CD4-positive, alpha-beta T cell (primary cell): Measurements from ENCODE around the gene DNAJC4. TPM values are rescaled to one million over a fixed set of nuclear protein-coding genes. Genes with fewer than 3 reads are reported as not detected.

Source experiments
- ATAC-seq: fragments of 200-7000 bp; cut with Tn5 transposase; one replicate; pipeline ENCODE4 v1.10.0; 2022; ENCODE audit warnings: mild to moderate bottlenecking; ENCODE audit not compliant: poor library complexity
- CTCF ChIA-PET: fragments of 350-600 bp; sonication (Branson Sonifier 250); formaldehyde crosslinking; loops from one replicate; lab custom pipeline; 2021; ENCODE audit warnings: antibody characterized with exemption, inconsistent platforms; lab: Charles Lee
- POLR2A ChIA-PET: fragments of 350-600 bp; sonication (Branson Sonifier 250); formaldehyde crosslinking; loops from one replicate; lab custom pipeline; 2021; ENCODE audit warnings: antibody characterized with exemption, inconsistent platforms; lab: Charles Lee
- DNase-seq, 14 experiments: peaks; one replicate each; pipeline ENCODE4 v3.0.0-alpha.2; 2013 to 2020; ENCODE audit warnings: mixed read lengths in 2 of 14
- H3K27ac ChIP-seq, 2 donors: one replicate each; pipeline versions ENCODE4 v1.5.1 to v1.7.0; 2013; ENCODE audit warnings: low read length in 2 of 2, low read depth in 1 of 2, mild to moderate bottlenecking in 1 of 2
- H3K27me3 ChIP-seq, 2 experiments: 1 replicate in 1 of 2; 2 replicates in 1 of 2; pipeline versions ENCODE4 v1.6.1 to v1.7.0; 2013; ENCODE audit warnings: low read length in 2 of 2, control low read depth in 1 of 2, mild to moderate bottlenecking in 1 of 2, moderate library complexity in 1 of 2; ENCODE audit not compliant: insufficient read depth in 2 of 2, control insufficient read depth in 1 of 2
- H3K36me3 ChIP-seq: one replicate; pipeline ENCODE4 v1.6.1; 2013; ENCODE audit warnings: low read length, control low read depth; ENCODE audit not compliant: insufficient read depth
- H3K4me1 ChIP-seq: one replicate; pipeline ENCODE4 v1.6.1; 2013; ENCODE audit warnings: low read length, control low read depth; ENCODE audit not compliant: insufficient read depth
- H3K4me3 ChIP-seq: one replicate; pipeline ENCODE4 v1.5.1; 2013; ENCODE audit warnings: mild to moderate bottlenecking, low read length, moderate library complexity
- H3K9me3 ChIP-seq, 2 experiments: 1 replicate in 1 of 2; 2 replicates in 1 of 2; pipeline versions ENCODE4 v1.6.1 to v1.7.0; 2013; ENCODE audit warnings: low read length in 2 of 2, mild to moderate bottlenecking in 2 of 2, control low read depth in 1 of 2, moderate library complexity in 1 of 2; ENCODE audit not compliant: control insufficient read depth in 1 of 2, insufficient read depth in 1 of 2
- H3K27ac Mint-ChIP-seq: one replicate; pipeline ENCODE4 v1.8.0; 2020; ENCODE audit warnings: mixed read lengths
- H3K27me3 Mint-ChIP-seq: one replicate; pipeline ENCODE4 v1.8.0; 2021; ENCODE audit warnings: mixed read lengths
- H3K36me3 Mint-ChIP-seq: one replicate; pipeline ENCODE4 v1.8.0; 2021; ENCODE audit warnings: low read depth, mixed read lengths
- H3K4me1 Mint-ChIP-seq: one replicate; pipeline ENCODE4 v1.8.0; 2021; ENCODE audit warnings: low read depth, mixed read lengths
- H3K4me3 Mint-ChIP-seq: one replicate; pipeline ENCODE4 v1.8.0; 2020; ENCODE audit warnings: mild to moderate bottlenecking, mixed read lengths
- H3K9me3 Mint-ChIP-seq: one replicate; pipeline ENCODE4 v1.8.0; 2020; ENCODE audit warnings: mixed read lengths
- intact Hi-C, 2 experiments: fragments of 100-400 bp; cut with DNase I in 1 of 2; cut with micrococcal nuclease in 1 of 2; formaldehyde crosslinking; loops; one replicate each; pipeline versions ENCODE4 v1.15.1 to v1.9.0; 2023 to 2025; cut with DNase I, micrococcal nuclease
- total RNA-seq, 174 experiments: library from RNA in 2 of 174; stranded (reverse) in 2 of 174; gene quantifications; one replicate each; pipeline ENCODE4 v1.2.3 and lab custom pipeline; 2021 to 2026
- TF ChIP-seq, protein P1 (sequence below): fragments of 200-600 bp; IDR thresholded peaks from one replicate; pipeline ENCODE4 v1.8.0; 2022; ENCODE audit warnings: antibody characterized with exemption, mild to moderate bottlenecking

The DNAJC4 gene
- total RNA-seq, 2 experiments from 2014 or later, result 35.9 to 37.9 TPM

DNA sequence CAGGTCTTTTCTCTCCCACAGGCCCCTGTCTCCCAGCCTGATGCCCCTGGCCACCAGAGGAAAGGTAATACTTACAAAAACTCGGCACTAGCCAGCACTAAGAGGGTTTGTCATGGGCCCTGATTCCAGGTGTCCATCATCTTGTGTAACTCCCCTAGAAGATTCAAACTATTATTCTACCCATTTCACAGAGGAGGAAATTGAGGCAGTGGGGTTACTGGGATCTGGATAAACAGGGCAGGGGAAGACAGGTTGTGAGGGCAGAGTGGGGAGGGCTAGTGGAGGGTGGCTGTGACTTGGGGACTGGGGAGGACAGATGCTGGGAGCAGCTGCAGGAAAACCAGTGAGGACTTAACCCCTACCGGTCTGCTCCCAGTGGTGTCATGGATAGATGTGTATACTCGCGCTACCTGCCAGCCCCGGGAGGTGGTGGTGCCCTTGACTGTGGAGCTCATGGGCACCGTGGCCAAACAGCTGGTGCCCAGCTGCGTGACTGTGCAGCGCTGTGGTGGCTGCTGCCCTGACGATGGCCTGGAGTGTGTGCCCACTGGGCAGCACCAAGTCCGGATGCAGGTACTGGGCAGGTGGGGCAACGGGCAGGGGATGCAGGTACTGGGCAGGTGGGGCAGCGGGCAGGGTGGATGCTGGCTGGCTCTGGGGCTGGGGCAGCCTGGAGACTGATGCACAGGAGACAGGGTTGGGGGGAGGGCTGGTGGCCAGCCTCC, 5.3 kb downstream of the DNAJC4 start:
- CTCF ChIA-PET, result interaction anchor here (0.8 to 2.6 kb wide), 4 partner anchors 10 to 31 kb away, joined by 3 to 8 read pairs (median 5); partner anchors contain the start of gene PPP1R14B
- Histone ChIP-seq H3K27me3 (no peaks in the 10 kb centered on the region), H3K36me3 (peaks cover 12% of the 10 kb centered on the region), H3K4me3 (peak overlapping the region; percentile 65), H3K27ac (peak overlapping the region in 1 of 2 donors; percentile 57), H3K9me3 (no peaks in the 10 kb centered on the region), H3K4me1 (peaks cover 66% of the 10 kb centered on the region)
- no peaks in the 10 kb centered on the region for H3K9me3 Mint-ChIP-seq
- peaks cover 17% of the 10 kb centered on the region for H3K36me3 Mint-ChIP-seq
- no peaks in the 10 kb centered on the region for H3K27me3 Mint-ChIP-seq
- POLR2A ChIA-PET, result interaction anchor here (1.0 to 2.5 kb wide), 5 partner anchors 9 to 82 kb away, joined by 3 to 11 read pairs (median 4); partner anchors contain the start of genes FERMT3, NUDT22, PRDX5 and TRMT112
- ATAC-seq, result no peak
- peak overlapping the region; percentile 88 for H3K27ac Mint-ChIP-seq
- no peak for DNase-seq
- peak overlapping the region; percentile 86 for H3K4me3 Mint-ChIP-seq
- intact Hi-C loops, result no loop called here
- peaks cover 47% of the 10 kb centered on the region for H3K4me1 Mint-ChIP-seq
- TF ChIP-seq, protein P1, sequence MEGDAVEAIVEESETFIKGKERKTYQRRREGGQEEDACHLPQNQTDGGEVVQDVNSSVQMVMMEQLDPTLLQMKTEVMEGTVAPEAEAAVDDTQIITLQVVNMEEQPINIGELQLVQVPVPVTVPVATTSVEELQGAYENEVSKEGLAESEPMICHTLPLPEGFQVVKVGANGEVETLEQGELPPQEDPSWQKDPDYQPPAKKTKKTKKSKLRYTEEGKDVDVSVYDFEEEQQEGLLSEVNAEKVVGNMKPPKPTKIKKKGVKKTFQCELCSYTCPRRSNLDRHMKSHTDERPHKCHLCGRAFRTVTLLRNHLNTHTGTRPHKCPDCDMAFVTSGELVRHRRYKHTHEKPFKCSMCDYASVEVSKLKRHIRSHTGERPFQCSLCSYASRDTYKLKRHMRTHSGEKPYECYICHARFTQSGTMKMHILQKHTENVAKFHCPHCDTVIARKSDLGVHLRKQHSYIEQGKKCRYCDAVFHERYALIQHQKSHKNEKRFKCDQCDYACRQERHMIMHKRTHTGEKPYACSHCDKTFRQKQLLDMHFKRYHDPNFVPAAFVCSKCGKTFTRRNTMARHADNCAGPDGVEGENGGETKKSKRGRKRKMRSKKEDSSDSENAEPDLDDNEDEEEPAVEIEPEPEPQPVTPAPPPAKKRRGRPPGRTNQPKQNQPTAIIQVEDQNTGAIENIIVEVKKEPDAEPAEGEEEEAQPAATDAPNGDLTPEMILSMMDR, result no peak

DNA sequence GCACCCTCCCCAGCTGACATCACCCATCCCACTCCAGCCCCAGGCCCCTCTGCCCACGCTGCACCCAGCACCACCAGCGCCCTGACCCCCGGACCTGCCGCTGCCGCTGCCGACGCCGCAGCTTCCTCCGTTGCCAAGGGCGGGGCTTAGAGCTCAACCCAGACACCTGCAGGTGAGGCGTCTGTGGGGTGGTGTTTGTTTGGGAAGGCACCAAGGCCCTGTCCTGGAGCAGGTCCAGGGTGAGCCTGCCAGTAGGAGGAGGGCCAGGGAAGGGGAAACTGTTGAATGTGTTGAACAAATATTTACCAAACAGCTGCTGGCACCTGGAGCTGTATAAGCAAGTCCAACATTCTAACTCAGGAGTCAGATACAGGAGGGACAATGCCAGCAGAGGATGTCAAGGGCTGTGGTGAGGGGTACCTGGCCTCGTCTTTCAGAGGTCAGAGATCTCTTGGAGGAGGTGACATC, 7.2 kb downstream of the DNAJC4 start:
- CTCF ChIA-PET, result interaction anchor here (0.8 to 2.6 kb wide), 2 partner anchors 11 to 33 kb away, joined by 3 to 7 read pairs; no protein-coding TSS in a partner anchor
- TF ChIP-seq, protein P1, result no peak
- Histone ChIP-seq H3K4me3 (no peak overlapping the region), H3K9me3 (no peaks in the 10 kb centered on the region), H3K27ac (no peak overlapping the region), H3K27me3 (no peaks in the 10 kb centered on the region), H3K4me1 (peaks cover 59% of the 10 kb centered on the region), H3K36me3 (peaks cover 12% of the 10 kb centered on the region)
- intact Hi-C loops, result no loop called here
- peak overlapping the region; percentile 54 for H3K4me3 Mint-ChIP-seq
- no peak for DNase-seq
- POLR2A ChIA-PET, result interaction anchor here (0.7 to 2.5 kb wide), 2 partner anchors 11 to 684 kb away, joined by 3 to 10 read pairs; partner anchors contain the start of genes NUDT22 and TRPT1
- peak overlapping the region; percentile 100 for H3K27ac Mint-ChIP-seq
- peaks cover 28% of the 10 kb centered on the region for H3K36me3 Mint-ChIP-seq
- no peaks in the 10 kb centered on the region for H3K27me3 Mint-ChIP-seq
- no peak for ATAC-seq
- H3K4me1 Mint-ChIP-seq, result peaks cover 45% of the 10 kb centered on the region
- no peaks in the 10 kb centered on the region for H3K9me3 Mint-ChIP-seq

DNA sequence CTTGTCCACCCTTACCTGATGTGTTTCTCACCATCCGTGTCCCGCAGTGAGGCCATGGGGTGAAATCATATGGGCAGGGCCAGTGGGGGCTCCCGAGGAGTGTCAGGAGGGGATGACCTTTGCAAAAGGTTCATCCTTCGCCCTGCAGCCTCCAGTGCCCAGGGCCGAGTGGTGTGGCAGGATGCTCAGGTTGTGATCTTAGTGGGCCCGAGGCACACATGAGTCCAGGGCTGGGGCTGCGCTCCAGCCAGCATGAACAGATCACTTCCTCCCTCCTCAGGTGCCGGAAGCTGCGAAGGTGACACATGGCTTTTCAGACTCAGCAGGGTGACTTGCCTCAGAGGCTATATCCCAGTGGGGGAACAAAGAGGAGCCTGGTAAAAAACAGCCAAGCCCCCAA, 7.7 kb downstream of the DNAJC4 start:
- Mint-ChIP-seq H3K9me3 (no peaks in the 10 kb centered on the region), H3K27me3 (no peaks in the 10 kb centered on the region), H3K4me3 (peak overlapping the region; percentile 54), H3K4me1 (peaks cover 39% of the 10 kb centered on the region), H3K36me3 (peaks cover 30% of the 10 kb centered on the region), H3K27ac (peak overlapping the region; percentile 100)
- peak in 1 of 14 experiments; percentile 2 for DNase-seq
- Histone ChIP-seq H3K4me3 (no peak overlapping the region), H3K27me3 (no peaks in the 10 kb centered on the region), H3K9me3 (no peaks in the 10 kb centered on the region), H3K36me3 (peaks cover 12% of the 10 kb centered on the region), H3K27ac (peak overlapping the region in 1 of 2 donors; percentile 7), H3K4me1 (peaks cover 61% of the 10 kb centered on the region)
- CTCF ChIA-PET, result interaction anchor here (2.6 kb wide), 1 partner anchor 34 kb away, joined by 7 read pairs; no protein-coding TSS in a partner anchor
- POLR2A ChIA-PET, result no interaction called here
- intact Hi-C loops, result no loop called here
- no peak for ATAC-seq
- TF ChIP-seq, protein P1, result no peak
